Activated CD8-positive, alpha-beta memory T cell treated with anti-CD3 and anti-CD28 coated beads, Interleukin-2, amount 50 U/mL, for 48 hours (primary cell): Measurements from ENCODE around the gene RBFOX2.

Source experiments
- DNase-seq: peaks from one replicate; pipeline ENCODE4 v3.0.0-alpha.2; 2020

Gene RBFOX2

DNA sequence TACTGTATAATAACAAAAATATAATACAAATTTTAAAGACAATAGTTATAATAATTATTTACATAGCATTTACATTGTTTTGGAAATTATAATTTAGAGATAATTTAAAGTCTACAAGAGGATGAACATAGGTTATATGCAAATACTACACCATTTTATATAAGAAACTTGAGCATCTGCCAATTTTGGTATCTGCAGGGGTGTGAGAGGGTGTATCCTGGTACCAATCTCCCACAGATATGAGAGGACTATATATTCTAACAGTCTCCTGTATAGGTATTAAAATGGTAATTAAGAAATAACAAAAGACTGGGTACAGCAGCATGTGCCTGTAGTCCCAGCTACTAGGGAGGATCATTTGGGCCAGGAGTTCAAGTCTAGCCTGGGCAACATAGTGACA, 176.5 kb downstream of the RBFOX2 start:
- DNase-seq, result no peak

DNA sequence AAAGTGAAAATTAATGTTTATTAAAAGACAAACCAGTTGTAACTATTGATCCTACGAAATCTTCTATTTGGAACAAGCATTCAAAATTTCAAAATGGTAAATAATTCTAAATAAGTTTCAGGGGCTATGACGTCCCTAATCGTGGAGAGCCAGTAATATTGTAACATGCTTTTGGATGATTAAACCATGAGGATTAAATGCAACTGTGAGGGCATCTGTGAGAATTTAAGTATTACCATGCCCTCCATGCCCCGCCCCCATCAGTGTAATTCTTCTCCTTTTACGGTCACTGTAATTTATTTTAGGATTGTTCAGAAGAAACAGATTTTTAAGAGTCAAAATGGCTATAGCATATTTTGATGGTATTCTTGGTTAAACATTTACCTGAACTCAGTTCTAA, 177.8 kb downstream of the RBFOX2 start:
- no peak for DNase-seq

DNA sequence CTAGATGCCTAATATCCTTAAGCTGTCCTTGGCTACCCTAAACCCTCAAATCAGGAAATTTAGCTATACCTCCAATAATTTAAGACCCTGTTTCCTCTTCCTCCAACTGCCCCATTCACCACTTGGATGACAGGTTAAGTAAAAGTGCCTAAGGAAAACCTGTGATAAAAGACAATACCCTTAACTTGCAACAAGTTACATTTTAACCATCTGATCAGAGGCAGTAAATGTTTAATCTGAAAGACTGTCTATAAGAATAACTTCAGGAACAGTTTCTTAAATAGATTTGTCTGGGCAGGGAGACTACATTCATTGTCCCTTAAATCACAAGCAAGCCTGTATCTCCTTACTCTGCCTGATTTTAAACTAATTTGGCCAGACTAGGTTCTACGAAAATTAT, 181.8 kb downstream of the RBFOX2 start:
- DNase-seq, result no peak

DNA sequence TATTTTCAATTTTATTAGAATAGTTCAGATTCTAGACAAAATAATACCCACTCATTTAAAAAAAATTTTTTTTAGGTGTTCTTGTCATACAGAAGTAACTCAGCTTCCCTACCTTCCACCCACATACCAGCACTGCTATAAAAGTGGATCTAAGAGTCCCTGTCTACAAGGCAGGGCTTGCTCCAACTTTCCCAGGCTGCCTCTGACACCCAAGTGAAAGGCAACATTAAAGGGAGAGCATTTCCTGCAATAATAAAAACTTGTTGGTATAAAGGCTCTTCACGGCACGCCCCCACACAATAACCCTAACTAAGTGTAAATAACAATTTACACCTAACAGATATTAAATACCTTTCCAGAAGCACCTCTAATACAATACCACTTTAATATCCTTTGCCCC, 183.7 kb downstream of the RBFOX2 start:
- DNase-seq, result no peak

DNA sequence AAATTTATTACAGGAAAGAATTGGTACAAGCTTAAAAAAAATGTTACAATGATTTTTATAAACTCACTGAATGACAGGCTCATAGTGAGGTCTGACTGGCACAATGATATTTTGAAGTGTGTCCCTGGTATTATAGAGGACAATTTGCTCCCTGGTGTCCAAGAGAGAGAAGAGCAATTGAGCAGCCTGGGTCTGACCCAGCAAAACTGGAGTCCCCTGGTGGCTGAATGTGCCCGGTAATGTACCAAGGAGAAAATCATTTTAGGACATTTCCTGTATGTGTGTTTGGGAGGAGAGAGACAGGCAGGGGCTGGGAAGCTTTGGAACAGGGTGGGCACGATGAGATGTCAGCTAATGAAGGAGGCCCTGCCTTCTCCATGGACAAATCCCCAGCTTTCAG, 185.7 kb downstream of the RBFOX2 start:
- no peak for DNase-seq

DNA sequence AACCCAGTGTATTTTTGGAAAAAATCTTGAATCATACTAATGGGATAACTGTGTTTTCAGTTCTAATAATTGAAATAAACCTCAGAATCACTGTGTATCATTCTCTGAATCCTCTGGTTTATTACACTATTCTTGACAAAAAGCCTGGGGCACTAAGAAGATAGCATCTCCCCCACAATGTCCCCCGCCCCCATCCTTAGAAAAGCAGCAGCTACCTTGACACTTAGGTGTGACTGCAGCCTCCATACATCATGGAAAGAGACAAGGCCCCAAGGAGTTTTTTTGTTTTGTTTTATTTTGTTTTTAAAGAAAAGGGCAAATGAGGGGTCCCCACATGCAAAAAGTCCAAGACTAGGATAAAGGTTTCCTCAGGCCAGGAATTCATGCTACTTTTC, 186.1 kb downstream of the RBFOX2 start:
- no peak for DNase-seq

DNA sequence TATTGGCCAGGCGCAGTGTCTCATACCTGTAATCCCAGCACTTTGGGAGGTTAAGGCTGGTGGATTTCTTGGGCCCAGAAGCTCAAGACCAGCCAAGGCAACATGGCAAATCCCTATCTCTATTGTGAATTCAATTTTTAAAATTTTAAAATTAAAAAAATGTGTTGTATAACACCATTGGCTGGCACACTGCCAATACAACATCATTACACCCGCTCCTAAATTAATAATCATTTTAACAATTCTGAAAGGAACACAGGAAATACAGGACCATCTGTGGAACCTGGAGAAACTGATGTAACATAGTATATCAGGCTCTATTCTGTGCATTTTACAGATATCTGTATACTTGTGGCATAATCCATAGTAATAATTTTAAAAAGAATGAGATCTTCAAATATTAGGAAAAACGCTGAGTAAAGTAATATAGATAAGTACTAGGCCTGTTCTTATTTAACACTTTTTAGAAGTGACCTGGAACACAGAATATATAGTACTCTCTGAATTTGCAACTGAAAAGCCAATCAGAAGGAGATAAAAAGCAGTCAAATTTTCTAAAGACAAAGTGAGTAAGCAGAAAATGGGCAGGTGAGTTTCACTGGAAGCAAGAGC, 186.6 kb downstream of the RBFOX2 start:
- no peak for DNase-seq

DNA sequence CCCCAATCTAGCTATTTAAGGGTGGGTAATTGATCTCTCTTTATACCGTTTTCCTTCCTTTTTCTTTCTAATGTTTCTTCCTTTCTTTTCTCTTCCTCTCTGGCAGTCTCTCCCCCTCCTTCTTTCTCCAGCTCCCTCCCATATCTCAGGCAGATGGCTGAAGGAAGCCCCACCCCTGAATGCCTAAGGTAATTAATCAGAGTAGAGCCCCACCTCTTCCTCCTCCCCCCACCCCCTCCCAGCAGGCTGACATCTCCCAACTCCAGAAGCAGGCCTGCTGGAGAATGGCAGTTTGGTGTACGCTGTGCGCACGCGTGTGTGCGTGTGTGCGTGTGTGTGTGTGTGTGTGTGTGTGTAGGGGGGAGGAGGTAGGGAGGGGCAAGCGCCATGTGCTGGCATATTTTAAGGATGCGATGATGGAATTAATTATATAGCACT, 188.3 kb downstream of the RBFOX2 start:
- DNase-seq, result no peak

DNA sequence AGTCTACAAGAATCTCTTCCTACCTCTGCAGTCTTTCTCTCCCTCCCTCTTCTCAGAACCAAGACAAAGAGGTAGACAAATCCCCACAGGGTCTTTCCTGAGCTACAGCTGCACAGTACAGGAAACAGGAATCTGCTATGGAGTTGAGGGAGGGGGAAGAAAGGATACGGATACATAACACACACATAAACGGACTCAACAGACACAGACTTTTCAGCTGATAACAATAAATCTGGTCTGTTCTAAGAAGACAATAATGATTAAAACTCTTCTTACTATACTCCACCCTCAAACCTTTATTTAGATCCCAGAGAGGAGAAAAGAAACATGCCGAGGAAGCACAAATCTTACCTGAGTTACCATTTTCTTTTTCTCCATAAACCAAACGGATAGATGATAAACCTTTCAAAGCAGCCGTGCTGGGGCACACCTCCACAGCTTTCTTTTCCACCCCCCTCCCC, 188.8 kb downstream of the RBFOX2 start:
- DNase-seq, result no peak

DNA sequence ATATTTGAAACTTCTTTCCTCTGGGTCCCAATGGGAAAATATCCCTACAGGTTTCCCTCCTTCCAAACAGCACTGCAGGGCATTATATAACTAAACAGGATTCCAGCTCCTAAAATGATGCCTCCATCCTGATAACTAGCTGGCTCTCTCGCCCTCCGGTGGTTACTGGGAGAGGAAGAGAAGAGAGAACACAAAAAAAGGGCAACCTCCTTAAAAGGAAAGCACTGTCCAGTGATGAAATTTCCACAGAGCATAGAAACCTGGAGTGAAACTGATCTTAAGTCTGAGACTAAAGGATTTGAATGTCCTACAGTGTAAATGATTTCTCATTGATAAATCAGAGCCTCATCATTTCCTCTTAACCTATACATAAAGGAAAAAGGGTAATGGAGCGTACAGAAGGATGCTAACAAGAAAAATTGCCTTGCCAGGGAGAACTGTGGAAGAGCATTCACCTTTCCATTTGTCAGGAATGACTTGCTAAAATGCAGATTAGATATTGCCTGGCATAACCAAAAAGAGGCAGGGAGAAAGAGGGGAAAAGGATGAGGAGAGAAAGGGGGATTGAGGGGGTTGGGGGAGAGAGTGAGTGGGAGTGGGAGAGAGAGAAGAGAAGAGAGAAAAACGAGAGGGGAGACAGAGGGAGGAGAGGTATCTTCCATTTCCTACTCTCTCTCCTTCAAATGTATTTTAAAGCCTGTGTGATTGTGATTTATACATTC, 189.6 kb downstream of the RBFOX2 start:
- DNase-seq, result no peak

DNA sequence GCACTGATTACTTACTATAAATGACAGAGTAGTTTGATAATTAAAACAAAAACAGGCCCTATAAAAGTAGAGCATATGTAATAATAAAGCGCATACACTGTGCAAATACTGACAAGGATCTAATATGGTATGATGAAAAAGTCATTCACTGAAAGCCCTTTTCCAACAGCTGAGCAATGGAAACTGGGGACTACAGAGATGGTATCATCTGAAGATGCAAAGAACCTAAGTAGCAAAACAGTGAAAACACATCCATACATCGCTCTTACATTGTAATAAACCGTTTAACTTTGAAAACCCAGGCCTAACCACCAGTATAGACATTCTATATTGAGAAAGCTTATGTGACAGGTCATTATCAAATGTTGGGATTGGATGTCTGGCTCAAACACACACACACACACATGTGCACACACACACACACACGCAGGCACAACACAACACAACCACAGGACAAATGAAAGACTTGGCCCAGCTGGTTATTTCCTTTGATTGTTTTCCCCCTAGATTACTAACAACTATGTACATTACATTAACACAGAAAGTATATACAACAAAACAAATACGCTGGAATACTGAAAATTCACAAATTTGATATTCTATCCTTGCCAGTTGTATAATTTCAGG, 191.4 kb downstream of the RBFOX2 start:
- DNase-seq, result no peak

DNA sequence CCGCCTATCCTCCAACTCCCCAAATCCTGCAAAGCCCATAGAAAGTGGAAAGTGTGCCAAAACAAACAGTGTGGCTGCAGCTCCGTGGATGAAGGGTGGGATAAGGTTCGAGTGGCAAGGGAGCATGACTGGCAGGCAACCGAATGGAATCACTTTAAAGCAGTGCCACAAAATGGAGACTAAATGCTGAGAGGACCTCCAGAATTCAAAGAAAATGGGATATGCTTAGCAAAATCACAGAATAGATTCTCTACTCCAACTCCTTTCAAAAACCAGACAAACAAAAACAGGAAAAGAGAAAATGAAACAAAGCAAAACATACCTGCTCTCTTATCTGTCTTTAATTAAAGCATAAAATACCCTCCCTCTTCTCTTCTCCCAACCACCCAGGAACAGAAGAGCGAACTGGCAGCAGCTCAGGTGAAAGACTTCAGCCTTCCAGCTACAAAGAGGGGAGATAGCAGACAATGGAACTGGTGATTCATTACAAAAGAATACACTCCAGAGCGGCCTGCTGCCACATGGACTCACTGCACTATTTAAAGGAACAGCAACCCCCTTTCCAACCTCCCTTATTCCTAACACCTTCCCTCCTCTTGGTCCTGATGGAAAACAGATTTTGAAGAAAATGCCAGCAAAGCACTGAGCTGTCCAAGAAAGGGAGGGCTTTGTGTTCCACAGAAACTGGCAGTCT, 192.5 kb downstream of the RBFOX2 start:
- DNase-seq, result no peak

DNA sequence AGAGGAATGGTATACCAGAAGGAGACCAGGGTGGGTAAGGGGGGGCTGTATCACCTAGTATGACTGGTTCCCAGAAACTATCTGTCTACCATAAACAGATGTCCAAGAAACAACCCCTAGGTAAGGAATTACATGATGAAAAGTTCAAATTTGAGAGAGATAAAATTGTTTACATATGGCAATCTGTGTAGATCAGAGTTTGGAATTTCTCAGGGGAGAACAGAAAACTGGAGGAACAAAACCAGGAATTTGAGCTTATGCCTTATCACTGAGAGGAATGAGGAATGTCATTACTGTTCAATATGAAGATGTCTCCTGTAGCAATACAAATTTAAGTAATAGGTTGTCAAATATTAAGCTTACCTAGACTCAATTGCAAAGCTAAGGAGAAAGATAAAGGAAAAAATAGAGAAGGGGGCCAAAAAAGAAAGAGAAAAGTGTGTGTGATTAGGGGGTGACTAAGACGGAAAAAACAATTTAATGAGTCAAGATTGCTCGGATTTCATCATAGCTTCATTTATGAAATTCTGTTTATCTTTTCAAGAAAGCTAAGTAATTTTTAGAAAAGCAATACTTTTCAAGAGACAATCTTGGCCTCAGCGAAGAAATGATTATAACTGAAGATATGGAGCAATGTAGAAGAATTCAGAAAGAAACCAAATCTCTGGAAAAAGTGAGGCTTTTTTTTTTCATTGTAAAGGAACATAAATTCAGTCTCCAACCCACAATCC, 193.2 kb downstream of the RBFOX2 start:
- DNase-seq, result no peak

DNA sequence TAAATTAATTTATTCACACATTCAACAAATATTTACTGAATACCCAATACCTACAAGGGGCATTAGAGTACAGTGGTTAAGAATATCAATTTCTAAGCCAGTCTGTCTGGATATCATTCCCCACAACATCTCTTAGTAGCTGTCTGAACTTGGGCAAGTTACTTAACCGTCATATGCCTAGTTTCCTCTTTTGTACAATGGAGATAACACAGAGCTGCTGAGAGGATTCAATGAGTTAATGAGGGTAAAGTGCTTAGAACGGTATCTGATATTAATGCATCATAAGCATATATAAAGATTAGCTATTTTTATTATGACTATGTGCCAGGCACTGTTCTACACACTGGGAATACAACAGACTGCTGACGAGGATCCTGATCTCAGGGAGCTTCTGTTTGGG, 194.6 kb downstream of the RBFOX2 start:
- no peak for DNase-seq

DNA sequence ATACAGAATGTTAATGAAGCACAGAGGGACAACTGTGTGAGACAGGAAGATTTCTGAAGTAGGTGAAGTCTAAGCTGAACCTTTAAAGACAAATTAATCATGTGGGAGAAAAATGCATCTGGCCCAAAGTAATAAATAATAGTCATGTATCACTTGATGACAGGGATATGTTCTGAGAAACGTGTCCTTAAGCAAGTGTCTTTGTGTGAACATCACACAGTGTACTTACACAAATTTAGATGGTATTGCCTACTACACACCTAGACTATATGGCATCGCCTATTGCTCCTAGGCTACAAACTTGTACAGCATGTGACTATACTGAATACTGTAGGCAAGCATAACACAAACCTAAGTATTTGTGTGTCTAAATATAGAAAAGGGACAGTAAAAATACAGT, 198.3 kb downstream of the RBFOX2 start:
- DNase-seq, result no peak

DNA sequence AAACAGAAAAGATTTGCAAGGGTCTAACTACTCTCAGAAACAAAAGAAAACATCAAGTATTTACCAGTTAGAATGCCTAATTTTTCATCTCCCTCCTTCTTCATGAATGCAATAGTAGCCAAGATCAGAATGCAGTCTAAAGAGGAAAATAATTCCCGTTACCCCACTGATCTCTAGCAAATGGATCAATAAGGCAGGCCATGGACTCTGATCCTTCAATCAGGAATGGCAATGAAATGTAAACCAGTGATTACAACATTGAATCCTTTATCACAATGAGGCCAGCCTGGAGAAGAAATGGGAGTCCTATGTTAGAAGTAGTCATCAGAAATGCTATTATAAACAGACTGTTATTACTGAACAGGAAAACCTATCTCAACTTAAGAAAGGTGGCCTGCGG, 204.4 kb downstream of the RBFOX2 start:
- DNase-seq, result no peak

DNA sequence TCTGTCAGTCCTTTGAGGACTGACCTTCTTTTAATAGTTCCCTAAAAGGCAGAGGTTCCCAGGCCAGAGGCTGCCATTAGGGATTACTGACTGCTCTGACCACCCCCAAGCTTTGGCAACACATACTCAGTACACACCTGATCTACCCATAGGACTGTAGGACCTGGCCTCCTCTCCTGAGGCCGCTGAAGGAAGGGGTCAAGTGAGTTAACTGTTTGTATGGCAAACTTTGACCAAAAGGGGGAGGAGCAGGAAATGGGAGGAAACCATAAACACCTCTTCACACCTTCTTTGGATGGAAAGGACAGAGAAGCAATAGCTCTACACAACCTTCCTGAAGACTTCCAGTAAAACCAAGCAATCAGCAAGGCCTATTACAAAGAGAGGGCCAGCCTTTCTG, 207.0 kb downstream of the RBFOX2 start:
- DNase-seq, result no peak

DNA sequence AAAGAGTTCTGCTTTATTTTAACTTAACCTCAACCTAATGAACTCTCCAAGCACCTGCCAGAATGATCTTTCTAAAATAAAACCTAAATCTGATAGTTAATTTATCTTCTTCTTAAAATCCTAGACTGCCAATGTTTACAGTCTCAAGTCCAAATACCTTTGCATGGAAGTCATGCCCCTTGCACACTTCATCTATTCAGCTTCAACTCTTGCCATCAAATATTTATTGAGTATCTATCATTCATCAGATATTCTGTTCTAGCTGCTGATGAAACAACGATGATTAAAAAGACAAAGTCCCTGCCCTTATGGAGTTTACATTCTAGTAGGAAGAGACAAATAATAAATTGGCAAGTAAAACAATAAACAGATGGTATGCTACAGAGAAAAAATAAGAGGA, 209.2 kb downstream of the RBFOX2 start:
- DNase-seq, result no peak

DNA sequence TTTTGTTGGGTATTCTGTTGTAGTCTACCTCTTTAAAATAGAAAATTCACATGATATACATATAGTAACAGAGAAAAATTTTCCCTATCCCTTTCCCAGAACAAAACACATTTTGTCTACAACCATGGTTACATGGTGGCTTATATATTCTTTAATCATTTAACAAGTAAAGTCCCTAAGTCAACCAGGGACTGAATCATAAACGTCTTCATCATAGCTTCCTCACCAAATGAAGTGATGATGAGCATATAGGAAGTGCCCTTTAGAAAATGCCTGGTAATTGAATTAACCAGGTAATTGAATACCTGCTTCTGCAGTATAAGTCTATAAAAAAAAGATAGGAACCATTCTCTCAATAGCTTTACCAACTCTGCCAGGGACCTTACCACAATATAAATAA, 209.7 kb downstream of the RBFOX2 start:
- no peak for DNase-seq

DNA sequence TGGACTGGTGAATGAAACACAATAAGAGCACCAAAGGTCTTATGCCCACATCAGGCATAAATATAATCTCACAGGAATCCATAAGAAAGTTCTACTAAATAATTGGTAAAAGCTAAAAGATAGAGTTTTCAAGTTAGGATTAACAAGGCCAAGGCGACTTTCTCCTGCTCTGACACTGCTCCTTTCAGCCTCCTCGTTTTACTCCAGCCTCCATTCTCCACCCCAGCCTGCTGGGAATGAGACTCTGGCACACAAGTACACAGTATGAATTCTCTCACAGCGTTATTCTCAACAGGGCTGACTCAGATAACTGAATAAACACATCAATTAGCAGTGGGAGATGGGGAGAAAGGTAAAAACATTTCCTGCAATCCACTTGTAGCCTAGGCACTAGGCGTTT, 216.0 kb downstream of the RBFOX2 start:
- DNase-seq, result no peak

DNA sequence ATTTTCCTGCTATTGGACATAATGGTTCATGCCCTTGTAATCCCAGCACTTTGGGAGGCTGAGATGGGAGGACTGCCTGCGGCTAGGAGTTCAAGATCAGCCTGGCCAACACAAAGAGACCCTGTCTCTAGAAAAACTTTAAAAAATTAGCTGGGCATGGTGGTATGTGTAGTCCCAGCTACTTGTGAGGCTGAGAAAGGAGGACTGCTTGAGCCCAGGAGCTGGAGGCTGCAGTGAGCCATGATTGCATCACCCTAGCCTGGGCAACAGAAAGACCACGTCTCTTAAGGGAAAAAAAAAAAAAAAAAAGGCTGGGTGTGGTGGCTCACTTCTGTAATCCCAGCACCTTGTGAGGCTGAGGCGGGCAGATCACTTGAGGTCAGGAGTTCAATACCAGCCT, 217.0 kb downstream of the RBFOX2 start:
- DNase-seq, result no peak

DNA sequence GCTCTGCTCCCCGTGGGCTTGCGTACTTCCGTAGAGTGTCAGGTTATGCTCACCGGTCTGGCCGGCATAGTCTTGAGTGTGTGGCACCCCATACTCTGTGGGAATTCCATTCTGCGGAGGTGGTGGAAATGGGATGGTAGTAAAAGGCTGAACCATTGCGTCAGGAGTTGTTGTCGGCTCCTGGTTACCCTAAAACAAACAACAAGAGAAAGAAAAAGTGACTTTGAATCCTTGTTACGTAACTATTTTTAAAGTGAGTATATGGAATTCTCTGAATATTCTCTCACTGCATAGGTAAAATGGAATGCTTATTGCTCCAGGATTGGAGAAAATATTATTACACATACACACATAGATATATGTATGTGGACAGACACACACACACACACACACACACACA, 218.8 kb downstream of the RBFOX2 start:
- DNase-seq, result no peak

DNA sequence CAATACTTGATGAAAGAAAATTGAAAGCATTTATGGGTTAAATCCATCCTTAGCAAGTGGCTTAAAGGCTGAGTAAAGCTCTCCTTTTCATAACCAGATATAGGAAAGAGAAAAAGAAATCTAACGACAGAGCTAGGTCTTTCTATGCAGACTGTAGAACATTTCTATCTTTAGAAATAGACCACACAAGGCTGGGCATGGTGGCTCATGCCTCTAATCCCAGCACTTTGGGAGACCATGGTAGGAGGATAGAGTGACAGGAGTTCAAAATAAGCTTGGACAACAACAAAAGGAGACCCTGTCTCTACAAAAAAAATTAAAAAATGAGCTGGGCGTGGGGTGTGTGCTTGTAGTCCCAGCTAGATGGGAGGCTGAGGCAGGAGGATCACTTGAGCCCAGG, 220.2 kb downstream of the RBFOX2 start:
- DNase-seq, result no peak
